Prostate gland (tissue), 2 donors: Measurements from ENCODE around the gene IGSF22. TPM values are rescaled to one million over a fixed set of nuclear protein-coding genes. Genes with fewer than 3 reads are reported as not detected.

ENCODE experiments used
- DNase-seq: peaks from one replicate; pipeline ENCODE4 v3.0.0-alpha.2; 2019; ENCODE audit warnings: low spot score
- H3K27ac ChIP-seq, 2 donors: fragments of 200-600 bp; sonication (generic); 2 replicates each; pipeline ENCODE4 v1.5.1; 2017 to 2019
- H3K27me3 ChIP-seq: fragments of 200-600 bp; sonication (generic); replicated peaks from 2 replicates; pipeline ENCODE4 v1.5.1; 2019; ENCODE audit not compliant: insufficient read depth
- H3K36me3 ChIP-seq, 2 donors: fragments of 200-600 bp; sonication (generic); 1 replicate in 1 of 2; 2 replicates in 1 of 2; pipeline versions ENCODE4 v1.5.1 to v1.8.1; 2017 to 2019
- H3K4me1 ChIP-seq: fragments of 200-600 bp; sonication (generic); replicated peaks from 2 replicates; pipeline ENCODE4 v1.5.1; 2019
- H3K4me3 ChIP-seq, 2 donors: fragments of 200-600 bp; sonication (generic); 2 replicates each; pipeline ENCODE4 v1.5.1; 2017 to 2019
- H3K9me3 ChIP-seq: fragments of 200-600 bp; sonication (generic); 2 replicates; pipeline ENCODE4 v1.5.1; 2017
- POLR2A ChIP-seq: fragments of 450-650 bp; IDR thresholded peaks from one replicate; pipeline ENCODE4 v1.6.1; 2016; ENCODE audit warnings: antibody characterized with exemption, mild to moderate bottlenecking
- POLR2AphosphoS5 ChIP-seq: sonication (generic); formaldehyde crosslinking; IDR thresholded peaks from one replicate; pipeline ENCODE4 v1.6.1; 2017; ENCODE audit warnings: antibody characterized with exemption
- WGBS: methylation state at CpG from one replicate; pipeline ENCODE4 v1.1.5; 2018; 5-methylcytosine and 5-hydroxymethylcytosine counted together
- intact Hi-C: fragments of 100-400 bp; cut with DNase I; formaldehyde crosslinking; loops from one replicate; pipeline ENCODE4 v1.14.2; 2022
- total RNA-seq, 2 donors: library from RNA; depleted of rRNA; stranded (reverse); fragments of >200 nt; gene quantifications; one replicate each; pipeline ENCODE4 v1.1.0, GENCODE V29; 2016
- TF ChIP-seq, protein P1 (sequence below), 4 experiments: fragments of 200-600 bp in 2 of 4; fragments of 450-650 bp in 2 of 4; sonication (generic) in 2 of 4; IDR thresholded peaks; 1 replicate in 3 of 4; 2 replicates in 1 of 4; pipeline ENCODE4 v1.5.1; 2016 to 2019; ENCODE audit warnings: antibody characterized with exemption in 4 of 4, mild to moderate bottlenecking in 2 of 4, moderate library complexity in 2 of 4

The IGSF22 gene
- total RNA-seq, 2 donors from 2014 or later: 0.82 to 1.1 TPM

DNA sequence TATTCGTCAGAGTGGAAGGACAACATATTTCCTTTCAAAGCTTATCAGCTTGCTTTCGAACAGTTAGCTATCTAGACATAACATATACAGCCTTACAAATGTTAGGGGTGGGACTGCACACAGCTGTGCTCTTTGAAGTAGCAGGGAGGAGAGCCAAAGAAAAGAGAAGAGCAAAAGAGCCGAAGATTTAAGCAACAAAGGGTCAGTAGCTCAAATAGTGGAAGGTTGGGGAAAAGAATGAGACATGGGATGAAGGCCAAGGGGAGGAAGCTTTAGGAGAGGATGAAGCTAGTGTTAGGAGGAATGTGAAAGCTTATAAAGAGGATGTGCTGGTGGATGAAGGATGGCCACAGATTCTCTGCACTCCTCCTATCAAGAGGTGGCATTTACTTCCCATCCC is 31.8 kb upstream of the IGSF22 start:
- intact Hi-C loops: no loop called here
- H3K4me1 ChIP-seq: no peaks in the 10 kb centered on the region
- no peak overlapping the region for H3K27ac ChIP-seq
- H3K9me3 ChIP-seq: no peaks in the 10 kb centered on the region
- no peaks in the 10 kb centered on the region for H3K27me3 ChIP-seq
- TF ChIP-seq POLR2AphosphoS5 (no peak), POLR2A (no peak)
- TF ChIP-seq, protein P1, sequence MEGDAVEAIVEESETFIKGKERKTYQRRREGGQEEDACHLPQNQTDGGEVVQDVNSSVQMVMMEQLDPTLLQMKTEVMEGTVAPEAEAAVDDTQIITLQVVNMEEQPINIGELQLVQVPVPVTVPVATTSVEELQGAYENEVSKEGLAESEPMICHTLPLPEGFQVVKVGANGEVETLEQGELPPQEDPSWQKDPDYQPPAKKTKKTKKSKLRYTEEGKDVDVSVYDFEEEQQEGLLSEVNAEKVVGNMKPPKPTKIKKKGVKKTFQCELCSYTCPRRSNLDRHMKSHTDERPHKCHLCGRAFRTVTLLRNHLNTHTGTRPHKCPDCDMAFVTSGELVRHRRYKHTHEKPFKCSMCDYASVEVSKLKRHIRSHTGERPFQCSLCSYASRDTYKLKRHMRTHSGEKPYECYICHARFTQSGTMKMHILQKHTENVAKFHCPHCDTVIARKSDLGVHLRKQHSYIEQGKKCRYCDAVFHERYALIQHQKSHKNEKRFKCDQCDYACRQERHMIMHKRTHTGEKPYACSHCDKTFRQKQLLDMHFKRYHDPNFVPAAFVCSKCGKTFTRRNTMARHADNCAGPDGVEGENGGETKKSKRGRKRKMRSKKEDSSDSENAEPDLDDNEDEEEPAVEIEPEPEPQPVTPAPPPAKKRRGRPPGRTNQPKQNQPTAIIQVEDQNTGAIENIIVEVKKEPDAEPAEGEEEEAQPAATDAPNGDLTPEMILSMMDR (IDR thresholded peaks at IDR 0.05): no peak
- WGBS: 10% methylated on average over 3 of the region's 3 CpGs
- H3K4me3 ChIP-seq: no peak overlapping the region
- H3K36me3 ChIP-seq: no peaks in the 10 kb centered on the region
- DNase-seq: no peak

DNA sequence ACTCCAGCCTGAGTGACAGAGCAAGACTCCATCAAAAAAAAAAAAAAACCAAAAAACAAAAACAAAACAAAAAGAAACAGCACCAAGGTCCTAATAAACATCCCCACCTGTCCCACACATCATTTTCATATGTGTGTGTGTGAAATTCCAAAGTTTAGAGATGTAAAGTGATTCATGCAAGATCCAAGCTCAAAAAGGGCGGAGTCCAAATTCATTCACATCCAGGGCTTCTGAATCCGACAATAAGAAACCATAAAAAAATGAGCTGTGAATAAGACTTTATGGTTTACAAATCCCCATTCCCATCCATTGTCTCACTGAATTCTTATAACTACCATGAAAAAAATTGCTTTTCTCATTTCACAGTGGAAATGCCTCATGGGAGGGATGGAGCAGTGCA is 30.9 kb upstream of the IGSF22 start:
- Histone ChIP-seq H3K4me3 (no peak overlapping the region), H3K27ac (no peak overlapping the region), H3K4me1 (no peaks in the 10 kb centered on the region), H3K36me3 (no peaks in the 10 kb centered on the region), H3K9me3 (no peaks in the 10 kb centered on the region), H3K27me3 (no peaks in the 10 kb centered on the region)
- no peak for DNase-seq
- intact Hi-C loops: no loop called here
- 81% methylated on average over 2 of the region's 2 CpGs for WGBS
- TF ChIP-seq, protein P1 (IDR thresholded peaks at IDR 0.05): no peak
- no peak for TF ChIP-seq POLR2A
- no peak for TF ChIP-seq POLR2AphosphoS5

DNA sequence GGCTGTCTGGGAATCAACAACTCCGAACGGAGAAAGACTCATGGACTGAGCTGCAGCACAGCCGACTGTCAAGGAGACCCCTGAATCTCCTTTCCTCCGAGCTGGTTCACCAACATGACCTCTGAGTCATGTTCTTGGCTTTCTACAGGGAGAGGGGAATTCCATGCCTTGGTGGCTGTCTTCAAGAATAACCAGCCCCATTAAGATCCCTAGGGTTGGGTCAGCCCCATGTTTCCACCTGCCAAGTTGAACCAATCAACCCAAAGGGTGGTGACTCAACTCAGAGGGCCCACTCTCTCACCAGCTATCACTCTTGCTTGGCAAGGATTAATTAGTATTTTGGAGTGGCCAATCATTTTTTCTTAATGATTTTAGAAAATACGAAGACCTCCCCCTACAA is 28.3 kb upstream of the IGSF22 start:
- intact Hi-C loops: no loop called here
- Histone ChIP-seq H3K4me1 (no peaks in the 10 kb centered on the region), H3K27me3 (no peaks in the 10 kb centered on the region), H3K4me3 (no peak overlapping the region), H3K36me3 (no peaks in the 10 kb centered on the region), H3K27ac (no peak overlapping the region), H3K9me3 (no peaks in the 10 kb centered on the region)
- TF ChIP-seq, protein P1 (IDR thresholded peaks at IDR 0.05): no peak
- TF ChIP-seq POLR2A (no peak), POLR2AphosphoS5 (no peak)
- no peak for DNase-seq
- WGBS: 64% methylated on average over 5 of the region's 5 CpGs

DNA sequence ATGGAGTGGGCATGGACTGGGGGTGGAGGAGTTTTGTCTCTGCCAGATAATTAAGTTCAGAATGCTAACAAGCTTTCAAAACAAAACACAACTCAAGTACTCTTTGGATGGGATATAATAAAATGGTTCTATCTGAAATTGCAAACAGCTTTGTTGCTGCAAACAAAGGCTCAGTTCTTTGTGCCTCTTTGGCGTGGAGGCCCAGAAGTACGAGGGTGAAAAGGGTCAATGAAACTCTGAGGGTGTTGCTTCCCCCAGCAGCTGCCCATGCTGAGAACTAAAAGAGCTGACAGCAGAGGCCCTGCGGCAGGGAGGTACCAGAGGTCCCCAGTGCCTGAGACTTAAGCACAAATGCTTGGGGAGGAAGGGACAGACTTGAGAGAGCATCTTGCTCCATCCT is 26.5 kb upstream of the IGSF22 start:
- no peak for DNase-seq
- Histone ChIP-seq H3K36me3 (no peaks in the 10 kb centered on the region), H3K27me3 (no peaks in the 10 kb centered on the region), H3K9me3 (no peaks in the 10 kb centered on the region), H3K4me1 (no peaks in the 10 kb centered on the region), H3K27ac (no peak overlapping the region), H3K4me3 (no peak overlapping the region)
- 25% methylated on average over 3 of the region's 3 CpGs for WGBS
- intact Hi-C loops: no loop called here
- TF ChIP-seq, protein P1 (IDR thresholded peaks at IDR 0.05): no peak
- TF ChIP-seq POLR2AphosphoS5: no peak
- TF ChIP-seq POLR2A: no peak

DNA sequence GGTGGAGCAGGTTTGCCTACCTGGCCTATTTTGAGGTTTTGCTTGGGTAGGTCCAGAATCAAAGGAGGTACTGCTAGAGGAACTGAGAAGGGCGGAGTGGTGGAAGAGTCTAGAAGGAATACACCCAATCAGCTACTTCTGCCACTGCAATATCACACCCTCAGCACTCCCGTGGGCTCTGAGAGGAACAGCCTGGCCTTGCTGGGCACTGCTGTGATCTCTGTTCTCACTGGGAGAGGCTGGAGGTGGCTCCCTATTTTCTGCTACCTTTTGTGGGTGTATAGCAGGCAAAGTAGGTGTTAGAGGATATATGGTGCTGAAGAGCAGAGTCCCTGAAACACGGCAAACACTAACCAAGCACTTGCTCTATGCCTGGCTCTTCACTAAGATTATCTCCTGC is 25.0 kb upstream of the IGSF22 start:
- no peak for TF ChIP-seq POLR2AphosphoS5
- TF ChIP-seq POLR2A: no peak
- TF ChIP-seq, protein P1 (IDR thresholded peaks at IDR 0.05): no peak
- H3K4me1 ChIP-seq: no peaks in the 10 kb centered on the region
- H3K4me3 ChIP-seq: no peak overlapping the region
- intact Hi-C loops: no loop called here
- no peaks in the 10 kb centered on the region for H3K27me3 ChIP-seq
- H3K27ac ChIP-seq: no peak overlapping the region
- H3K36me3 ChIP-seq: no peaks in the 10 kb centered on the region
- WGBS: 81% methylated on average over 3 of the region's 3 CpGs
- H3K9me3 ChIP-seq: no peaks in the 10 kb centered on the region
- DNase-seq: no peak
